Measurements from ENCODE around the gene CDK4. TPM values are rescaled to one million over a fixed set of nuclear protein-coding genes. Genes with fewer than 3 reads are reported as not detected.
A peak's percentile ranks its signal among the peaks of the same experiment; 100 is the strongest.

Gene CDK4
- total and polyA plus RNA-seq, 2 of the 4 experiments (the other 2 are of a cell fraction): 261 to 297 TPM

DNA sequence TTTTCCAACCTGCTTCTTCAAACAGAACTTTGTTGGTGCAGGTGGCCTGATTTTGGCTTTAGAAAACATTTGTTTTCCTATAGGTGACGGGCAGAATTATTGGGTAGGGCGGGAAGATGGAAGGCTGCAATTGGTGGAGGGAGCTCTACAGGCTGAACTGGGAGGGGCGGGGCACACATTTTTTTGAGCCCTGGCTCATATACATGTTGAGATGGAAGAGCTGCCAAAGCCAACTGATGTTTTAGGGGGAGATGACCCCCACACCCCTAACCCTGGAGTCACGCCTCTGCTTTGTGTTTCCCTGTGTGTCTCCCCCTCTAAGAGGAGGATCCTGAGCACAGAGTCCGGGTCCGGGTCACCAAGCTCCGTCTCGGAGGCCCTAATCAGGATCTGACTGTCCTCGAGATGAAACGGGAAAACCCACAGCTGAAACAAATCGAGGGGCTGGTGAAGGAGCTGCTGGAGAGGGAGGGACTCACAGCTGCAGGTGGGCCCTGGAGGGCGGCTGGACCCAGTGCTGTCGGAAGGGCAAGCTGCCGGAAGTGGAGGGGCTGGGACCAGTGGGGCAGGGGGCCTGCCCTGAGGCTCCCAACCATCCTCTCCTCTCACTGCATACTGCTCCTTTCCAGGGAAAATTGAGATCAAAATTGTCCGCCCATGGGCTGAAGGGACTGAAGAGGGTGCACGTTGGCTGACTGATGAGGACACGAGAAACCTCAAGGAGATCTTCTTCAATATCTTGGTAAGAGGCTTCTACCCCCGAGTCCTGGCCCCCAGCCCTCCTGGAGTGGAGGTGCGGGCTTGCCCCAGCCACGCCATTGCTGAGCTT is 32.1 kb downstream of the CDK4 start:
- peaks cover 49% of the 10 kb centered on the region for H3K36me3 ChIP-seq (ENCODE audit: control insufficient read depth, insufficient read depth, low read length)
- H3K9me3 ChIP-seq (ENCODE audit: control insufficient read depth, insufficient read depth, low read length): no peaks in the 10 kb centered on the region
- H2BK120ac ChIP-seq (ENCODE audit: low read depth, low read length): no peak overlapping the region
- H3K4me3 ChIP-seq (ENCODE audit: insufficient read depth, low read depth, low read length): no peak overlapping the region
- no peaks in the 10 kb centered on the region for H3K4me1 ChIP-seq (ENCODE audit: control insufficient read depth, insufficient read depth, low read length)
- H3K18ac ChIP-seq (ENCODE audit: low read depth, low read length): no peak overlapping the region
- H4K20me1 ChIP-seq (ENCODE audit: insufficient read depth, low read length): no peaks in the 10 kb centered on the region
- H2BK15ac ChIP-seq (ENCODE audit: low read depth, low read length): no peak overlapping the region
- no TSS peak for BruUV-seq (replicated peaks)
- H3K4ac ChIP-seq (ENCODE audit: low read depth, low read length): no peak overlapping the region
- no peaks in the 10 kb centered on the region; the same call in 1 of the 2 replicates for H3K27me3 ChIP-seq (ENCODE audit: control insufficient read depth, insufficient read depth, low read length)
- peak overlapping the region; percentile 23 for H2AK9ac ChIP-seq (replicated peaks; ENCODE audit: low read depth, low read length, poor library complexity)
- intact Hi-C loops (cut with micrococcal nuclease) (no loop called here), in situ Hi-C loops (cut with MboI; ENCODE audit: low sequenced_read_pairs) (no loop called here), dilution Hi-C loops (cut with HindIII; ENCODE audit: low sequenced_read_pairs, unreplicated experiment) (no loop called here)
- no peak overlapping the region for H4K91ac ChIP-seq (ENCODE audit: insufficient read depth, low read depth, low read length)
- H3K4me2 ChIP-seq (ENCODE audit: low read depth, low read length): no peak overlapping the region
- no peaks in the 10 kb centered on the region for H3K79me1 ChIP-seq (ENCODE audit: low read depth in 1 of 2, low read length in 2 of 2)
- H3K9me1 ChIP-seq (ENCODE audit: insufficient read depth, low read length): peaks cover 3% of the 10 kb centered on the region; the same call in 1 of the 2 replicates
- no peak overlapping the region for H4K5ac ChIP-seq (ENCODE audit: low read depth, low read length)
- no peak overlapping the region for H2AFZ ChIP-seq (replicated peaks; ENCODE audit: low read length, poor library complexity)
- no peak overlapping the region for H2BK20ac ChIP-seq (ENCODE audit: low read depth, low read length)
- H3K9ac ChIP-seq (ENCODE audit: low read depth, low read length): no peak overlapping the region
- no peak overlapping the region for H3K23ac ChIP-seq (ENCODE audit: low read depth, low read length)
- CTCF ChIA-PET: no interaction called here
- no peak for DNase-seq
- POLR2A ChIA-PET (ENCODE audit: unreplicated experiment): no interaction called here
- H2AK5ac ChIP-seq (ENCODE audit: low read depth, low read length): no peak overlapping the region
- no peak overlapping the region for H2BK5ac ChIP-seq (ENCODE audit: low read depth, low read length, poor library complexity, severe bottlenecking)
- no peak for ATAC-seq (ENCODE audit: low read depth)
- no peak overlapping the region for H4K8ac ChIP-seq (ENCODE audit: low read depth in 2 of 2, low read length in 2 of 2)
- no peak overlapping the region for H3K56ac ChIP-seq (ENCODE audit: extremely low read depth, insufficient read depth, low read length)
- 94% methylated on average over 5 of the region's 20 CpGs; no CpG with 5 or more reads in 1 of the 2 experiments for WGBS, 2 experiments (ENCODE audit: extremely low coverage in 2 of 2, insufficient read length in 1 of 2)
- H3K27ac ChIP-seq (ENCODE audit: insufficient read depth, low read length): no peak overlapping the region
- no peak overlapping the region for H3K14ac ChIP-seq (replicated peaks; ENCODE audit: low read depth, low read length)
- TF ChIP-seq RFX5 (IDR thresholded peaks at IDR 0.05; ENCODE audit: low read depth, low read length): no peak
- TF ChIP-seq MXI1 (IDR thresholded peaks at IDR 0.05; ENCODE audit: borderline replicate concordance, low read depth, low read length): no peak
- no peak for TF ChIP-seq NFE2L2 (IDR thresholded peaks at IDR 0.05; ENCODE audit: low read depth, low read length)
- no peak for TF ChIP-seq MAFK (IDR thresholded peaks at IDR 0.05; ENCODE audit: low read depth, low read length)
- TF ChIP-seq SMC3 (IDR thresholded peaks at IDR 0.05; ENCODE audit: low read depth, low read length): no peak
- no peak for TF ChIP-seq CEBPB (IDR thresholded peaks at IDR 0.05; ENCODE audit: low read depth, low read length)
- TF ChIP-seq, protein P1, sequence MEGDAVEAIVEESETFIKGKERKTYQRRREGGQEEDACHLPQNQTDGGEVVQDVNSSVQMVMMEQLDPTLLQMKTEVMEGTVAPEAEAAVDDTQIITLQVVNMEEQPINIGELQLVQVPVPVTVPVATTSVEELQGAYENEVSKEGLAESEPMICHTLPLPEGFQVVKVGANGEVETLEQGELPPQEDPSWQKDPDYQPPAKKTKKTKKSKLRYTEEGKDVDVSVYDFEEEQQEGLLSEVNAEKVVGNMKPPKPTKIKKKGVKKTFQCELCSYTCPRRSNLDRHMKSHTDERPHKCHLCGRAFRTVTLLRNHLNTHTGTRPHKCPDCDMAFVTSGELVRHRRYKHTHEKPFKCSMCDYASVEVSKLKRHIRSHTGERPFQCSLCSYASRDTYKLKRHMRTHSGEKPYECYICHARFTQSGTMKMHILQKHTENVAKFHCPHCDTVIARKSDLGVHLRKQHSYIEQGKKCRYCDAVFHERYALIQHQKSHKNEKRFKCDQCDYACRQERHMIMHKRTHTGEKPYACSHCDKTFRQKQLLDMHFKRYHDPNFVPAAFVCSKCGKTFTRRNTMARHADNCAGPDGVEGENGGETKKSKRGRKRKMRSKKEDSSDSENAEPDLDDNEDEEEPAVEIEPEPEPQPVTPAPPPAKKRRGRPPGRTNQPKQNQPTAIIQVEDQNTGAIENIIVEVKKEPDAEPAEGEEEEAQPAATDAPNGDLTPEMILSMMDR (conservative IDR thresholded peaks at IDR 0.05; ENCODE audit: low read depth, low read length): no peak
- TF ChIP-seq CHD1 (IDR thresholded peaks at IDR 0.05; ENCODE audit: low read depth, low read length): no peak
- TF ChIP-seq BHLHE40 (IDR thresholded peaks at IDR 0.05; ENCODE audit: low read depth, low read length): no peak
- TF ChIP-seq, protein P2, sequence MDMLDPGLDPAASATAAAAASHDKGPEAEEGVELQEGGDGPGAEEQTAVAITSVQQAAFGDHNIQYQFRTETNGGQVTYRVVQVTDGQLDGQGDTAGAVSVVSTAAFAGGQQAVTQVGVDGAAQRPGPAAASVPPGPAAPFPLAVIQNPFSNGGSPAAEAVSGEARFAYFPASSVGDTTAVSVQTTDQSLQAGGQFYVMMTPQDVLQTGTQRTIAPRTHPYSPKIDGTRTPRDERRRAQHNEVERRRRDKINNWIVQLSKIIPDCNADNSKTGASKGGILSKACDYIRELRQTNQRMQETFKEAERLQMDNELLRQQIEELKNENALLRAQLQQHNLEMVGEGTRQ (IDR thresholded peaks at IDR 0.05; ENCODE audit: low read depth, low read length): no peak
- TF ChIP-seq RAD21 (IDR thresholded peaks at IDR 0.05; ENCODE audit: low read length): no peak
- no peak for TF ChIP-seq FOS (IDR thresholded peaks at IDR 0.05; ENCODE audit: low read depth, low read length)
- TF ChIP-seq MAZ (IDR thresholded peaks at IDR 0.05; ENCODE audit: borderline replicate concordance, low read depth, low read length): no peak
- TF ChIP-seq, protein P3, sequence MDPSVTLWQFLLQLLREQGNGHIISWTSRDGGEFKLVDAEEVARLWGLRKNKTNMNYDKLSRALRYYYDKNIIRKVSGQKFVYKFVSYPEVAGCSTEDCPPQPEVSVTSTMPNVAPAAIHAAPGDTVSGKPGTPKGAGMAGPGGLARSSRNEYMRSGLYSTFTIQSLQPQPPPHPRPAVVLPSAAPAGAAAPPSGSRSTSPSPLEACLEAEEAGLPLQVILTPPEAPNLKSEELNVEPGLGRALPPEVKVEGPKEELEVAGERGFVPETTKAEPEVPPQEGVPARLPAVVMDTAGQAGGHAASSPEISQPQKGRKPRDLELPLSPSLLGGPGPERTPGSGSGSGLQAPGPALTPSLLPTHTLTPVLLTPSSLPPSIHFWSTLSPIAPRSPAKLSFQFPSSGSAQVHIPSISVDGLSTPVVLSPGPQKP (IDR thresholded peaks at IDR 0.05; ENCODE audit: borderline replicate concordance, low read depth, low read length): no peak
- no peak for TF ChIP-seq RCOR1 (IDR thresholded peaks at IDR 0.05; ENCODE audit: insufficient replicate concordance, low read length)

Data from IMR-90 (cell line).